ENCODE data around the gene MAML3.

MAML3 gene

DNA sequence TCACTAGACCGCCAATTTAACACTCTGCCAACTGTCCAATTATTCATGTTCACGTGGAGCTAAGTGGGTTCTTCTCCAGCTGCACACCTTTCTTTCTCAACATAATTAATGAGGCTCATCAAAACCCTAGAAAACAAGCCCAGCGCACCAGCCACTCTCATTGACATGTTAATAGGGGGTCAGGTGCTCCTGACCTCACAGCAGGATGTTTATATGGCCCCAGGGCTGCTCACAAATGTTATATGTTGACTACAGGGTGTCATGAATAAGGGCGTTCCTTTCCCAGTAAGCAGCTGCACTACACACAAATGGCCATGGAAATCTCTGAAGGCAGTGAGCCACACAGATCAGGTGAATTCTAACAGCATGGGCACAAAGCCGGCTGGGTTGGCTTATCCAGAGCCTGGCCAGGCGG, 278.6 kb downstream of the MAML3 start:
- Histone ChIP-seq H3K4me3 (ENCODE audit: low read length) (no peak overlapping the region), H3K9ac (ENCODE audit: low read length) (no peak overlapping the region), H2AFZ (ENCODE audit: low read depth, low read length) (no peak overlapping the region)

DNA sequence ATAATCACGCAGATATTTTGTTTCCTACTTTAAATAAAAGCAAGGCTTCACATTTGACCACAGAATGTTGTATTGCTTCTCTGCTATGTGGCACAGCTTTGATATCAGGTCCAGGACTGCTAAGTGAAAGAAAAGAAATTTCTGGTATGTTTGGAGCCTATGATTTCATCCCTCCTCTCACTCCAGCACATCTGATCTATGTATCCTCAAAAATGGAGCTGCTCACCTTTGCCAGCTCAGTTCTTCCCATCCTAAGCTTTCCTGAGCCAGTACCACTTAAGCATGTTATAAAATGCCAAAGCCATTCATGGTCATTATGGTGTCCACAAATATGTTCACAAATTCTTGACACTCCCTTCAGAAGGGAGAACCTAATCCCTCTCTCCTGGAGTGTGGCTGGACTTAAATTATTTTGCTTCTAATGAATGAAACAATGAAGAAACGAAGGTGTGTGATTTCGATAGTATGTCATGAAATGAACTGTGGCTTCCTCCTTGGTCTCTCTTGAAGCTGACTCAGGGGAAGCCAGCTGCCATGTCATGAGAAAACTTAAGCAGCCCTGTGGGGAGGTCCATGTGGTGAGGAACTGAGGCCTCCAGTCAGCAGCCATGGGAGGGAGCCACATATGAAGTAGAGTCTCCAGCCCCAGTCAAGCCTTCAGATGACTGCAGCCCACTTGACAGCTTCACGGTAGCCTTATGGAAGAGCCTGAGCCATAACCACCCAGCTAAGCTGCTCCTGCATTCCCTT, 280.7 kb downstream of the MAML3 start:
- Histone ChIP-seq H3K27ac (ENCODE audit: low read length) (no peak overlapping the region), H3K9me3 (ENCODE audit: insufficient read depth, low read length) (no peaks in the 10 kb centered on the region), H2AFZ (ENCODE audit: low read depth, low read length) (no peak overlapping the region), H3K36me3 (replicated peaks; ENCODE audit: low read depth, low read length) (no peaks in the 10 kb centered on the region), H3K27me3 (ENCODE audit: low read depth, low read length) (peaks cover 61% of the 10 kb centered on the region), H3K79me2 (ENCODE audit: low read length) (no peaks in the 10 kb centered on the region), H3K4me3 (ENCODE audit: low read length) (no peak overlapping the region), H3K9ac (ENCODE audit: low read length) (no peak overlapping the region), H3K4me2 (ENCODE audit: low read length) (no peak overlapping the region), H4K20me1 (ENCODE audit: insufficient read depth, low read length) (no peaks in the 10 kb centered on the region), H3K4me1 (ENCODE audit: low read length) (no peaks in the 10 kb centered on the region)
- TF ChIP-seq, protein P1, sequence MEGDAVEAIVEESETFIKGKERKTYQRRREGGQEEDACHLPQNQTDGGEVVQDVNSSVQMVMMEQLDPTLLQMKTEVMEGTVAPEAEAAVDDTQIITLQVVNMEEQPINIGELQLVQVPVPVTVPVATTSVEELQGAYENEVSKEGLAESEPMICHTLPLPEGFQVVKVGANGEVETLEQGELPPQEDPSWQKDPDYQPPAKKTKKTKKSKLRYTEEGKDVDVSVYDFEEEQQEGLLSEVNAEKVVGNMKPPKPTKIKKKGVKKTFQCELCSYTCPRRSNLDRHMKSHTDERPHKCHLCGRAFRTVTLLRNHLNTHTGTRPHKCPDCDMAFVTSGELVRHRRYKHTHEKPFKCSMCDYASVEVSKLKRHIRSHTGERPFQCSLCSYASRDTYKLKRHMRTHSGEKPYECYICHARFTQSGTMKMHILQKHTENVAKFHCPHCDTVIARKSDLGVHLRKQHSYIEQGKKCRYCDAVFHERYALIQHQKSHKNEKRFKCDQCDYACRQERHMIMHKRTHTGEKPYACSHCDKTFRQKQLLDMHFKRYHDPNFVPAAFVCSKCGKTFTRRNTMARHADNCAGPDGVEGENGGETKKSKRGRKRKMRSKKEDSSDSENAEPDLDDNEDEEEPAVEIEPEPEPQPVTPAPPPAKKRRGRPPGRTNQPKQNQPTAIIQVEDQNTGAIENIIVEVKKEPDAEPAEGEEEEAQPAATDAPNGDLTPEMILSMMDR (IDR thresholded peaks at IDR 0.05; ENCODE audit: low read depth, low read length), result no peak
- no peak for TF ChIP-seq EZH2phosphoT487 (IDR thresholded peaks at IDR 0.05; ENCODE audit: low read depth)

More for the DNA sequence above, 278.6 kb downstream of the MAML3 start:
- Histone ChIP-seq H3K36me3 (replicated peaks; ENCODE audit: low read depth, low read length) (no peaks in the 10 kb centered on the region), H3K79me2 (ENCODE audit: low read length) (no peaks in the 10 kb centered on the region), H3K27me3 (ENCODE audit: low read depth, low read length) (peaks cover 43% of the 10 kb centered on the region), H3K9me3 (ENCODE audit: insufficient read depth, low read length) (no peaks in the 10 kb centered on the region), H3K27ac (ENCODE audit: low read length) (no peak overlapping the region), H3K4me2 (ENCODE audit: low read length) (no peak overlapping the region), H4K20me1 (ENCODE audit: insufficient read depth, low read length) (no peaks in the 10 kb centered on the region), H3K4me1 (ENCODE audit: low read length) (no peaks in the 10 kb centered on the region)
- TF ChIP-seq, protein P1 (IDR thresholded peaks at IDR 0.05; ENCODE audit: low read depth, low read length), result no peak
- TF ChIP-seq EZH2phosphoT487 (IDR thresholded peaks at IDR 0.05; ENCODE audit: low read depth), result no peak

DNA sequence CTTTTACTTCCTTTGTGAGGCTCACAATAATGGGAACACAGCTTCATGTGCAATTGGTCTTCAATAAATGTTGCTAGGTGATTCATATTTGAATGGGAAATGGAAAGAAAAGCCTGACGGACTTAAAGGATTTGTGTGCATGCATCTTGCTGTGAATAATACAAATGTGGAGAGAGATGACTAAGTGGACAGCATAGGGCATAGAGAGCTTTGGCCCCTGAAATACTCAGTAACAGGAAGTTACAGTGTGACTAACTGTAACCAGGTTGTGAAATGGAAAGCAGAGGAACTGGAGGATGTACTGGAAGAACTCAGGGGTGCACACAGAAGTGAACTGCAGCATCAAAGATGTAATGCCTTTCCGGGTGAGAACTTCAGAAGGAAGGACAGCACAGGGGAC, 281.7 kb downstream of the MAML3 start:
- Histone ChIP-seq H4K20me1 (ENCODE audit: insufficient read depth, low read length) (no peaks in the 10 kb centered on the region), H3K9me3 (ENCODE audit: insufficient read depth, low read length) (no peaks in the 10 kb centered on the region), H3K4me3 (ENCODE audit: low read length) (no peak overlapping the region), H2AFZ (ENCODE audit: low read depth, low read length) (no peak overlapping the region), H3K79me2 (ENCODE audit: low read length) (no peaks in the 10 kb centered on the region), H3K27ac (ENCODE audit: low read length) (no peak overlapping the region), H3K9ac (ENCODE audit: low read length) (no peak overlapping the region), H3K27me3 (ENCODE audit: low read depth, low read length) (peaks cover 68% of the 10 kb centered on the region), H3K4me2 (ENCODE audit: low read length) (no peak overlapping the region), H3K36me3 (replicated peaks; ENCODE audit: low read depth, low read length) (no peaks in the 10 kb centered on the region), H3K4me1 (ENCODE audit: low read length) (no peaks in the 10 kb centered on the region)
- TF ChIP-seq, protein P1 (IDR thresholded peaks at IDR 0.05; ENCODE audit: low read depth, low read length), result no peak
- TF ChIP-seq EZH2phosphoT487 (IDR thresholded peaks at IDR 0.05; ENCODE audit: low read depth), result no peak

DNA sequence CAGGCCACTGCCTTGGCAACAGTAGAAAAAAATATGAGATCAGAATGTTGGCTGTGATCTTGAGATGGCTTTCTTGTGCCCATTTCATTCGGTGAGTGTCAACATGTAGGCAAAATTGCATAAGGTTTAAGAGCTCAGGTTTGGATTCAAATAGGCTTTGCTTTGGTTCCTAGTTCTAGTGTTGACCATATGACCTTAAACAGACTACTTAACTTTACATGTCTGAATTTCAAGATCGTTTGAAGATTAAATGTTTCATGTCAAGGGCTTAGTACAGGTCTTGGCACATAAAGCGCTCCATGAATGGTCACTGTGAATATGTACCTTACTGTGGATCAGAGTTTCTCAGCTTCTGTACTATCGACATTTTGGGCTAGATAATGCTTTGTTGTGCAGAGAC, 284.2 kb downstream of the MAML3 start:
- H2AFZ ChIP-seq (ENCODE audit: low read depth, low read length), result no peak overlapping the region
- H4K20me1 ChIP-seq (ENCODE audit: insufficient read depth, low read length), result no peaks in the 10 kb centered on the region
- H3K36me3 ChIP-seq (replicated peaks; ENCODE audit: low read depth, low read length), result no peaks in the 10 kb centered on the region
- H3K4me3 ChIP-seq (ENCODE audit: low read length), result no peak overlapping the region
- H3K4me1 ChIP-seq (ENCODE audit: low read length), result no peaks in the 10 kb centered on the region
- no peaks in the 10 kb centered on the region for H3K79me2 ChIP-seq (ENCODE audit: low read length)
- TF ChIP-seq, protein P1 (IDR thresholded peaks at IDR 0.05; ENCODE audit: low read depth, low read length), result no peak
- TF ChIP-seq EZH2phosphoT487 (IDR thresholded peaks at IDR 0.05; ENCODE audit: low read depth), result no peak
- H3K9ac ChIP-seq (ENCODE audit: low read length), result no peak overlapping the region
- no peaks in the 10 kb centered on the region for H3K9me3 ChIP-seq (ENCODE audit: insufficient read depth, low read length)
- peaks cover 76% of the 10 kb centered on the region for H3K27me3 ChIP-seq (ENCODE audit: low read depth, low read length)
- no peak overlapping the region for H3K27ac ChIP-seq (ENCODE audit: low read length)
- H3K4me2 ChIP-seq (ENCODE audit: low read length), result no peak overlapping the region
